ENCODE data around the gene TBC1D1. TPM values are rescaled to one million over a fixed set of nuclear protein-coding genes. Genes with fewer than 3 reads are reported as not detected.

TBC1D1 gene
- total RNA-seq, 2 donors from 2014 or later = 23.3 to 28.7 TPM

- no peaks in the 10 kb centered on the region for H3K27me3 ChIP-seq
- DNase-seq (peak; percentile 64 to 72 (median 69)), ATAC-seq (peak; percentile 79)
- H3K4me3 ChIP-seq = peak overlapping the region; percentile 26 to 62
- TF ChIP-seq POLR2A (IDR thresholded peaks at IDR 0.05) (peak; percentile 19 to 45 (median 35)), CTCF (IDR thresholded peaks at IDR 0.05) (peak; percentile 11 to 66 (median 59))
- 1 to 5% methylated on average over 7 to 73 of the region's 74 CpGs for WGBS, 2 donors
- intact Hi-C loops (cut with DNase I) = no loop called here
- peak overlapping the region; percentile 82 to 89 (median 85) for H3K27ac ChIP-seq
- no peaks in the 10 kb centered on the region for H3K9me3 ChIP-seq
- no peaks in the 10 kb centered on the region for H3K36me3 ChIP-seq (replicated peaks in 1 of 2; ENCODE audit: insufficient read depth in 1 of 2, low read depth in 2 of 2)
- H3K4me1 ChIP-seq = peaks cover 44% of the 10 kb centered on the region
Observed at GRCh38 chr4:37977471-37978247, 86.8 kb downstream of the TBC1D1 start.

- ATAC-seq (no peak), DNase-seq (peak in 1 of 4 donors; percentile 19)
- peak overlapping the region in 1 of 2 donors; percentile 62 for H3K4me3 ChIP-seq
- TF ChIP-seq CTCF (IDR thresholded peaks at IDR 0.05) (no peak), POLR2A (IDR thresholded peaks at IDR 0.05) (no peak)
- no peaks in the 10 kb centered on the region for H3K36me3 ChIP-seq (replicated peaks in 1 of 2; ENCODE audit: insufficient read depth in 1 of 2, low read depth in 2 of 2)
- H3K27ac ChIP-seq = peak overlapping the region; percentile 17 to 89 (median 85)
- no peaks in the 10 kb centered on the region for H3K9me3 ChIP-seq
- peaks cover 46% of the 10 kb centered on the region for H3K4me1 ChIP-seq
- 55 to 69% methylated on average over 11 of the region's 11 CpGs for WGBS, 2 donors
- no peaks in the 10 kb centered on the region for H3K27me3 ChIP-seq
- intact Hi-C loops (cut with DNase I) = no loop called here
Observed at GRCh38 chr4:37978248-37978924, 87.5 kb downstream of the TBC1D1 start.

- ATAC-seq = no peak
- no peak overlapping the region for H3K27ac ChIP-seq
- H3K4me3 ChIP-seq = no peak overlapping the region
- WGBS, 2 donors = 81% methylated on average over 1 of the region's 1 CpG
- no peaks in the 10 kb centered on the region for H3K27me3 ChIP-seq
- no peak for DNase-seq
- TF ChIP-seq POLR2A (IDR thresholded peaks at IDR 0.05) = no peak
- no peak for TF ChIP-seq CTCF (IDR thresholded peaks at IDR 0.05)
- peaks cover 46% of the 10 kb centered on the region for H3K4me1 ChIP-seq
- no peaks in the 10 kb centered on the region for H3K9me3 ChIP-seq
- no peaks in the 10 kb centered on the region for H3K36me3 ChIP-seq (replicated peaks in 1 of 2; ENCODE audit: insufficient read depth in 1 of 2, low read depth in 2 of 2)
- intact Hi-C loops (cut with DNase I) = no loop called here
Observed at GRCh38 chr4:37980246-37980645, 89.4 kb downstream of the TBC1D1 start.

GRCh38 chr4:37981425-37981824 lies 90.5 kb downstream of the TBC1D1 start:
- WGBS, 2 donors = 82 to 87% methylated on average over 4 of the region's 4 CpGs
- Histone ChIP-seq H3K36me3 (replicated peaks in 1 of 2; ENCODE audit: insufficient read depth in 1 of 2, low read depth in 2 of 2) (no peaks in the 10 kb centered on the region), H3K9me3 (no peaks in the 10 kb centered on the region), H3K27me3 (no peaks in the 10 kb centered on the region), H3K4me3 (no peak overlapping the region), H3K27ac (no peak overlapping the region), H3K4me1 (peaks cover 44% of the 10 kb centered on the region)
- ATAC-seq (no peak), DNase-seq (no peak)
- intact Hi-C loops (cut with DNase I) = no loop called here
- TF ChIP-seq POLR2A (IDR thresholded peaks at IDR 0.05) = no peak

- H3K36me3 ChIP-seq (replicated peaks in 1 of 2; ENCODE audit: insufficient read depth in 1 of 2, low read depth in 2 of 2) = no peaks in the 10 kb centered on the region
- no peaks in the 10 kb centered on the region for H3K9me3 ChIP-seq
- TF ChIP-seq POLR2A (IDR thresholded peaks at IDR 0.05) = no peak
- no peak for TF ChIP-seq CTCF (IDR thresholded peaks at IDR 0.05)
- no peak overlapping the region for H3K4me3 ChIP-seq
- ATAC-seq (no peak), DNase-seq (no peak)
- H3K27me3 ChIP-seq = no peaks in the 10 kb centered on the region
- H3K27ac ChIP-seq = no peak overlapping the region
- intact Hi-C loops (cut with DNase I) = no loop called here
- 45 to 62% methylated on average over 7 of the region's 7 CpGs for WGBS, 2 donors
- H3K4me1 ChIP-seq = peaks cover 39% of the 10 kb centered on the region
Observed at GRCh38 chr4:37981844-37982720, 91.2 kb downstream of the TBC1D1 start.

Data from body of pancreas (tissue), 4 donors.